ENCODE measurements around the gene PODXL2.

DNA sequence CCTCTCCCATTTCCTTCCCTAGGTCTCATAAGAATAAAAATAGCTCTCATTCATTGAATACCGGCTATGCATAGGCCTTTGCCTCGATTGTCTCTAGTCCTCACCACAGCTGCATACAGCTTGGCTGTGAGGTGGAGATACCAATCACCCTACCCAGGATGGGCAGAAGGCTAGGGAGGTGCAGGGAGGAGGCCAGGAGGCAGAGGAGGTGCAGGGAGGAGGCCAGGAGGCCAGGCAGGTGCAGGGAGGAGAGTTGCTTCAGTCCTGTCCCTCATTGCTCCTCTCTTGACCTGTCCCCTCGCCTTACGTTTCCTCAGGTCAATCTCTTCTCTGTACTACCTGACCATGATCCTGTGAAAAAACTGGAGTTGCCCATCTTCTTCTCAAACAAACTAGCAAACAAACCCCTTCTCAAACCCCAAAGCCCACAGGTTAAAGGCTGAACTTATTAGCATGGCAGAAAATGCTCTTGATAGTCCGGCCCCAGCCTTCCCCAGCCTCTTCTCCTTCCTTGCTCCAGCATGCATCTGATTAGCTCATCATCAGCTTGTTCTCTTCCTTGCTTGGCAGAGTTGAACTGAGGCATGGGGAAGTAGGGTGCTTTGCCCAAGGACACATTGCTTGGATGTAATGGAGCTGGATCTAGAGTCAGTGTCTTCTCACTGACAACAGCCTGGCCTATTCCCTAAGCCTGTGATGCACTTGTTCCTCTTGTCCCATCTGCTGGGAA lies 15.8 kb downstream of the PODXL2 start:
- TF ChIP-seq, protein P1, sequence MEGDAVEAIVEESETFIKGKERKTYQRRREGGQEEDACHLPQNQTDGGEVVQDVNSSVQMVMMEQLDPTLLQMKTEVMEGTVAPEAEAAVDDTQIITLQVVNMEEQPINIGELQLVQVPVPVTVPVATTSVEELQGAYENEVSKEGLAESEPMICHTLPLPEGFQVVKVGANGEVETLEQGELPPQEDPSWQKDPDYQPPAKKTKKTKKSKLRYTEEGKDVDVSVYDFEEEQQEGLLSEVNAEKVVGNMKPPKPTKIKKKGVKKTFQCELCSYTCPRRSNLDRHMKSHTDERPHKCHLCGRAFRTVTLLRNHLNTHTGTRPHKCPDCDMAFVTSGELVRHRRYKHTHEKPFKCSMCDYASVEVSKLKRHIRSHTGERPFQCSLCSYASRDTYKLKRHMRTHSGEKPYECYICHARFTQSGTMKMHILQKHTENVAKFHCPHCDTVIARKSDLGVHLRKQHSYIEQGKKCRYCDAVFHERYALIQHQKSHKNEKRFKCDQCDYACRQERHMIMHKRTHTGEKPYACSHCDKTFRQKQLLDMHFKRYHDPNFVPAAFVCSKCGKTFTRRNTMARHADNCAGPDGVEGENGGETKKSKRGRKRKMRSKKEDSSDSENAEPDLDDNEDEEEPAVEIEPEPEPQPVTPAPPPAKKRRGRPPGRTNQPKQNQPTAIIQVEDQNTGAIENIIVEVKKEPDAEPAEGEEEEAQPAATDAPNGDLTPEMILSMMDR (IDR thresholded peaks at IDR 0.05): no peak
- TF ChIP-seq POLR2A (IDR thresholded peaks at IDR 0.05): no peak

All from adrenal gland (tissue), 5 donors.